NCI-H146 treated with DMSO at 0.1 percent for 48 hours (cell line): ENCODE results near the gene PLCL1.

Experiments
- DNase-seq: peaks from one replicate; lab custom pipeline; 2025; ENCODE audit not compliant: unreplicated experiment; lab: John Stamatoyannopoulos, UW

The PLCL1 gene

GRCh38 chr2:198053148-198053547 is 248.8 kb downstream of the PLCL1 start:
- no peak for DNase-seq

DNA sequence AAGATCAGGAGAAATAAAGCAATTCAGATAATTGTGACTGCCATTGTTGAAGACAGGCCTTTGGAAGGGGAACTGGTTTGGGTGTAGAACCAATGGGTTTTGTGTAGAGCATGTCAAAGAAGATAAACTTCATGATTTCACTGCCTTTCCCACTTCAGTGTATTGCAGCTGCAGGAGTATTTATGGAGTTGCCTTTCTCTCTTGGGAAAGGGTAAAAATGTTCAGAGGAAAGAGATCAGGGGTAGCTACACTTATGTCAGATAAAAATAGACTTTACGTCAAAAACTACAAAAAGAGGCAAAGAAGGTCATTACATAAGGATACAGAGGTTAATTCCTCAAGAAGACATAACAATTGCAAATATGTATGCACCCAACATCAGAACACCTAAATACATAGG is 249.4 kb downstream of the PLCL1 start:
- DNase-seq = no peak

- DNase-seq = no peak
These were observed 249.9 kb downstream of the PLCL1 start for GRCh38 chr2:198054299-198054698.

GRCh38 chr2:198055716-198056115 is 251.3 kb downstream of the PLCL1 start:
- DNase-seq = no peak

GRCh38 chr2:198056836-198057235 is 252.4 kb downstream of the PLCL1 start:
- no peak for DNase-seq

DNA sequence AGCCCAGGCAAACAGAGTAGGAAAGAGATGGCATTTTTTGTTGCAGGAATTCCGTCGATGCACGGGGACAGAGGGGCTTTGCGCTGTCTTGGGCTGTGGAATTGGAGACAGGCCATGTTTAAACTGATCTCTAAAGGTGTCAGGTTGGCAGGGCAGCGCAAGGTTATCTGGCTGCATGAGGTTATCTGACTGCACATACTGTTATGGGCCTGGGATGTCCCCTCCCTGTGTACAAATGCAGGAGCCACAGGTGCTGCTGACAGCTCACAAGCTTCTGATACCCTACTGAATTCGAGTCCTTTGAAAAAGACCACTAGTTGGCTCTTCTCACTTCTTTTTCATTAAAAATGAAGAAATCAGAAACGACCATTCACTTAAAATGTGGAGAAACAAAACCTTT is 255.4 kb downstream of the PLCL1 start:
- no peak for DNase-seq

DNA sequence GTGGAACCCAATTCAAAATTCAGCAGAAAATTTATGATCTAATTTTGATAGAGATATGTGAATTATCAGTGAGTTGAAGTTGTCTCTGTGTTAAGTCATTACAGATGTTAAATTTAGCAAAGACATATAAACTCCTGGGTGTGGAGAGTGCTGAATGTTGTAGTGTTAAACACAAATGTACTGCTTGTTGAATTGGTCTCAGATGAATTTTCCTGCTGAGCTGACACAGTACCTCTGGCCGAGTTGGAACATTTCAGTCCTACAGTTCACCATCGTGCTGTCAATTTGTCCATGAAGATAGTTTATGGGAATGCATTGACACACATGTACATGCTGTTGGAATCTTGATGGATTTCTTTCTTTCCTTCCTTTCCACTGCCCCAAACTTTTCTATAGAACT is 255.9 kb downstream of the PLCL1 start:
- DNase-seq = no peak

GRCh38 chr2:198062826-198063225 is 258.4 kb downstream of the PLCL1 start:
- no peak for DNase-seq

GRCh38 chr2:198063242-198063641 is 258.8 kb downstream of the PLCL1 start:
- no peak for DNase-seq

DNA sequence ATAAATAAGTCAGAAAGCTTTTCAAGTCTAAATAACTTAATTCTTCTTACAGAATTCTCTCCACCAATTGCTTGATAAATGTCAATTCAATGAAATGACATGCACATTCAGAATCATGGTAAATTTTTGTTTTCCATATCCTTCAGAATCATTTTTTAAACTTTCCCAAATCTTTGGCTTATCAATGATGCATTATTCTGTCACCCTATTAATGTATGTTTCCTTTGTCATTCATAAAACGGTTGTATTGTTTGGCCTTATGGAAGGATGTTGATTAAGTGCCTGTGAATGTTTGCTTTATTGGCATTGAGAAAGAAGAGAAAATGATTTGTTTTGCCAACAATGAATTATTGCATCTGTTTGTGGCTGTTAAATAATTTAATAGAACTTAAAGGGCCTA is 260.9 kb downstream of the PLCL1 start:
- DNase-seq = no peak

DNA sequence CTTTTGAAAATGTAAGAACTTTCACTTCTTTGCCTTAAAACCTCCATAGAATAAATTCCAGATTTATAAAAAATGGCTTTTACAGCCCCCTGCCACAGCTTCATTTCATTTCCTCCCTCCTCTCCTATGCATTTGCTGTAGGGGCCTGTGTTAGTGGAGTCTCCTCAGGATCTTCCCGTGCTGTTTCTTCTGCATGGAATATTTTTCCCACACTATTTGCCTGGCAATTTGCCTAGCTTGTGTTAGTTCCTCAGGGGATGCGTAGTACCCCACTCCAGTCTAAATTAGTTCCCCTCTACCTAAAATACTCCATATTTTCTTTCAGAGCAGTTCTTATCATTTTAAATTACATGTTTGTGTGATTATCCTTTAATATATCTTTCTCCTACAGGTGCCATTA is 262.2 kb downstream of the PLCL1 start:
- DNase-seq = no peak

DNA sequence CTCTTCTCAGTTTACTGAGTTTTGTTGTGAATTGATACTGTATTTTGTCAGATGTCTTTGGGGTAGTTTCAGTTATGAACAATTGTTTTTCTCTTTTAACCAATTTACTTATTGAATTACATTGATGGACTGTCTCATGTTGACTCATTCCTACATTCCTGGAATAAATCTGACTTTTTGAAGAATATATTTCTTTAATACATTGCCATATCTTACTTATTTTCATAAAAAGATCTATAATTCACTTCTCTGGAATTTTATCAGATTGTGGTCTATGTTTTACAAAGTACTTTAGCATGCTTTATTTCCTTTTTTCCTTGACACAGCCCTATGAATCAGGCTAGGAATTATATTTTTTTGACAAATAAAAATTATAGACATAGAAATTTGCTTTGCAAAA is 268.3 kb downstream of the PLCL1 start:
- DNase-seq = no peak

DNA sequence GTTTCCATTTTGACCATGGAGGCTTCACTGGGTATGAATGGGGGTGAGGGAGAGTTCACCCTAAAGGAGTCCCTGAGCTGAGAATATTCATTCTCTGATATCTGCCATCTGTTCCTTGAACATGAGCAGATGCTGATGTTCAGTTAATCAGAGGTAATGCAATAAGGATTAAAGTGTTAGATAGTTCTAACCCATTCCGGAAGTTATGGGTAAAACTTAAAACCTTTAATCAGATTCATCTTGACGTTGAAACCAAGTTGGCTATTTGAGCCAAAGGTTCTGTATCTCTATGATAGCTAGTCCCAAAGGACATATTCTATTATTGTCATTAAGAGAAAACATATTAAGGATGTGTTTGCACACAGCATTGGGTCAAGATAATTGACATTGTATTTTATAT is 268.9 kb downstream of the PLCL1 start:
- no peak for DNase-seq

DNA sequence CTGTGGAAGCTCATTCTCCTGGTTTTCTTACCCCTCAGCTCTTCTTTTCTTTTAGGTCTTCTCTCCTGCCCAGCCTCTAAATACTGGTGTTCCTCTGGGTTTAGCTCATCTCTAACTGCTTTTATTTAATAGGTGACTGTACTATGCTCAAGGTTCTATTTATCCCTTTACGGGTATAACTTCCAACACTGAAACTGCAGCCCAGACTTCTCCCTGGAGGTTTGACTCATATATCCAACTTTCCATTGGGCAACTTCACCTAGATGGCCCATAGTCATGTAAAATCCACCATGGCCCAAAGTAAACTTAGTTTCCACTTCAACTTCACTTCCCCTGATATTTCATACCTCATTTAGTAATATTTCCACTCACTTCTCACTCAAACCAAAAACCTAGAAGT is 273.1 kb downstream of the PLCL1 start:
- no peak for DNase-seq

DNA sequence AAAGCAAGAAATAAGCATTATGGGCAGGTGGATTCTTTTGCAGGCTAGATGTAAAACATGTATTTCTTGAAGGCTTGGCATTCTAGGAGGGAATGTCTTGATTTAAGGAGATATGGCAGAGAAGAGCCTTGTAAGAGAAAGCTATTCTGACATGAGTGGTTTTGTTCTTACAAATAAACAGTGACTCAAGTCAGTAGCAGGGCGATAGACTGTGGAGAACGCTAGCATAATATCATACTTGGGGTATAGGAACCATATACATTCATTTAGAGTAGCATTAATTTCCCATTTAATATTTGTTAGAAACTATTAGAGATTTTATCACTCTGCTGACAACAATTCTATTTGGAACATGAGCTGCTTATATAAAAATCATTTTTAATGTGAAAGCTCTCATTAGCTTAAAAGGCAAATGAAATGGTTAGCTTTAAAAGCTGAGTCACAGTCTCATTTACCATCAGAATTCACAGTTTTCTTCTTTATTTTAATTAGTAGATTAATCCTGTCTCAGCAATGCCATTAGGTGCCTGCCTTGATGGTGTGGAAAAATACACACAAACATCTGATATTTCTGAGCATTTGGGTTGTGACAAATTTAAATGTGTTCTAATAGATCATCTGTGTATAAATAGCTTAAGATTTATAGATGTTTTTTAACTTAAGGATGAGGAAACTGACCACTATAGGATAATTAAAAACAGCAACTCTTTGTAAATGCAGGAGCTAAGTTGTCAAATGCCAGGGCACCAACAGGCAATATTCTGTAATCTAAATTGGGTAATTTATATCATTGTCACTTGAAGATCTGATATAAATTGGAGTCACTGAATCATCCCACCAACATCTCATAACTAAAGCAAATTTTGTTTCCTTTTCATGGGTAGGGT is 276.7 kb downstream of the PLCL1 start:
- DNase-seq = no peak

GRCh38 chr2:198084156-198084555 is 279.8 kb downstream of the PLCL1 start:
- DNase-seq = no peak

- DNase-seq = no peak
These were observed 291.6 kb downstream of the PLCL1 start for GRCh38 chr2:198096002-198096401.

GRCh38 chr2:198096965-198097364 is 292.6 kb downstream of the PLCL1 start:
- DNase-seq = no peak

GRCh38 chr2:198097630-198098029 is 293.2 kb downstream of the PLCL1 start:
- no peak for DNase-seq

GRCh38 chr2:198098386-198098785 is 294.0 kb downstream of the PLCL1 start:
- no peak for DNase-seq

DNA sequence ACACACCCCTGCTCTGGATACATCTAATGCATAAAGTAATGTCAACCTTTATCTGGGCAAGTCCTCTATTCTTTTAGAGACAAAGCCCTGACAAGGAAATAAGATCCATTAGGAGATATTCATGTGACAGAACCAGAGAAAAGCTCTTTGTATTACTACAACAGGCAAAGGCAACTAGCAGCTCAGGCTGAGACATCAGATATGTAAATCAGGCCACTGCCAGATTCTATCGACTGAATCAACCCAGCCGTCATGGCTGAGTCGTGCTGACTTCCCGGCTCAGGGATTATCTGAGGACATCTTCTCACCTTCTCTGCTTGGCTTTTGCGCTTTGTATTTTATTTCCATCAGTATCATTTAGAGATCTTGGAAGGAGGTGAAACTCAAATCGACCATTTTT is 294.5 kb downstream of the PLCL1 start:
- no peak for DNase-seq

GRCh38 chr2:198100346-198100745 is 296.0 kb downstream of the PLCL1 start:
- DNase-seq = no peak

GRCh38 chr2:198101688-198102087 is 297.3 kb downstream of the PLCL1 start:
- no peak for DNase-seq
